Amniotic stem cell (primary cell): ENCODE measurements around the gene CTSV.
"Not testable (repeated sequence)": the region's sequence is repeated elsewhere in the genome, so short reads cannot be mapped to it uniquely, and the experiment has no call there.

ENCODE experiments used
- DNase-seq: peaks from one replicate; lab custom pipeline; 2025; lab: John Stamatoyannopoulos, UW

Gene CTSV

DNA sequence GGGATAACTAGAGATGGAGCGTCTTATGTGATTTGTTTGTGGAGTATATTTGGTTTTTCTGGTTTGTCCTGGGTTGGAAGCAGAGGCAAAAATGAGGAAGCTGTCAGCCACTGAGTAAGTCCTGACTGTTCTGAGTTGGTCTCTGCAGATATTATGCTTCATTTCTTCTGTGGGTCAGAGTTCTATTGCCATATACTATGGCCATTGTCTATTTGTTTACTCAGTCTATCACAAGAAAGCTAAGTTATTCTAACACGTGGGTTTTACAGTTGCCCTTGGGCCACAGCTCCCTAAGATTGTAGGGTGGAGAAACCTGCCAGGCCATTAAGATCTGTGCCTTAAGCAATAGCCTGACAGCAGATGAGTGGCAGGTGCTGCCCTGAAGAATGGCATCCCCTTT, 3.0 kb upstream of the CTSV start:
- no peak for DNase-seq

DNA sequence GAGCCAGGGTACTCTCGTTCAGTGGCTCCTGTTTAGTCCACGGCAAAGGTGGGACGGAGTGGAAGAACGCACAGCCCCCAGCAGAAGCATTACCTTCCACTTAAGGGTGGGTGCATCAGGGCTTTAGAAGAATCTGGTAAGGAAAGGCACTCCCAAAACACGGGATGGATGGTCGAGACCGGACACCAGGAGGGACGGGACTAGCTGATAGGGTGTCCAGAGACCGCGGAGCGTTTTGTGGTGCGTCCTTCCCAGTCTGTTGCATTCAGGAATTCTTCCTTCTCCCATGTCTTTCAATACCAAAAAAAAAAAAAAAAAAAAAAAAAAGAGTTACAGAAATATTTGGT, 545 bp upstream of the CTSV start:
- DNase-seq: peak; percentile 1

DNA sequence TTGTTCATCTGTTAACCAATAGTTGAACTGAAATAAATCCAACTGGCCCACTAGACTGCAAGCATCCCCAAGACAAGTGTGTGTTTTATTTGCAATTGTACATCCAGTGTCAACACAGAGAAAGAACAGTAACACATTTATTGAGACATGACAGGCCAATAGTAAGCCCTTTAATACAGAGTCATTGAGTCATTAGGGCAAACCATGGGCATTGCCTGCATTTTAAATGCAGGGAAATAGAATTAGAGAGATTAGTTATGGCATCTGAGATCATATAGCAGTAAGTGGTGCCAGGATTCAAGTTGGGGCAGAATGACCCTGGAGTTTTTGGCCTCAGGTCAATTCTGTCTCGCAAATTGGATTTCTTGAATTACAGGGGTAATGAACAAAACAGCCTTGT, 15.4 kb downstream of the CTSV start:
- DNase-seq: not testable (repeated sequence)

DNA sequence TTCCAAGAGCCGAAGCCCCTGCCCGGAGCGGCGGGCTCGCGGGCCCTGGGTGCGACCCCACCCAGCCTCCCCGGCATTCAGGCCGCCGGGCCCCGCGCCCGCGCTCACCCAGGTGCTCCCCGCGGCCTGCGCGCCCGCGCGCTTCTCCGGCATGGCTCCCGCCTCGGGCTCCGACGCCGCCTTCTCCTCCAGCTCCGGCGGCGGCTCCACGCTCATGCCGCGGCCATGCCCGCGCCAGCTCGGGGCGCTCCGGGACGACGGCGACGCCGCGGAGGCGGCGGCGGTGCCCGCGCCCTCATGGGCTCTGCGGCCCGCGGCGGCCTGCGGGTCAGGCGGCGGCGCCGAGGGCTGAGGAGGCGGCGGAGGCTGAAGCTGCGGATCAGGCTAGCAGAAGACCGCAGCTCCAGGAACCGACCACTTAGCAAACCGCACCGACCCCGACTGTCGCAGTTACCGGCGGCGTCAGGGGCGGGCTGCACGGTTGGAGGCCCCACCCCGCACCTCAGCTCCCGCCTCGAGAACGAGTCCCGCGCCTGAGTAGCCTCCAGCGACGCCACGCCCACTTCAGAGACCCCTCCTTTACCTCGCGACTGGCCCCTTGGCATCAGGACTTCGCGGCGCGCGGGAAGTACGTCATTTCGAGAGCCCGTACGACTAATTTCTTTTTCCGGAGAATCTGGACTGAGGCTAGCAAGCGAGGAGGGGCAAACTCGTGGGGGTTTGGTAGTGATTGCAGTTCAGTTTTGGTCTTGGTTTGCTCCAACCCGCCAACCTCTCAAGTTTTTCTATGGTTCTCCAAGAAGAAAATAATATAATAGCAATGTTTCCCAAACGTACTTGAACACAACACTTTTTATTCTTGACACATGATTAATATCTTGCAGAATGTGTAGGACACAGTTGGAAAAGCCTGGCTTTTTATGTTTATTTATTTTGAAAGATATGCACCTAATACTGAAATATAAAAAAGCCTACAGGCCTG, 25.5 kb downstream of the CTSV start:
- DNase-seq: peak; percentile 45

DNA sequence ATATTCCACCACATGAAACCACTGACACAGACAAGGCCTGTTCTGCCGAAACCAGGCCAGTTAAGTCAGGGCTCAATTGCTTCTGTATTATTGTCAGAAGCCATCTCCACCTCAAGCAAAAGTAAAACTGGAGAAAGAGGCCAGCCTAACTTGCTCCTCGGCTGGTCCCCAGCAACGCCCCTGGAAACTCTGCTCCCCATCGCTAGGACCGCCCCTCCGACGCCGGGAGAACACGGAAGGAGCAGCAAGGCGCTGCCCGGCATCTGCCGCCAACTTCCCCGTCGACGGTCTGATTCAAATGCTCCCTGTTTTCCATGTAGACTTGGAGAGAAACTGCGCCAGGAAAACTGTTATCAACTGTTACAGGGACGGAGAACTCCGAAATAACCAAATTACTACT, 26.3 kb downstream of the CTSV start:
- DNase-seq: not testable (repeated sequence)

DNA sequence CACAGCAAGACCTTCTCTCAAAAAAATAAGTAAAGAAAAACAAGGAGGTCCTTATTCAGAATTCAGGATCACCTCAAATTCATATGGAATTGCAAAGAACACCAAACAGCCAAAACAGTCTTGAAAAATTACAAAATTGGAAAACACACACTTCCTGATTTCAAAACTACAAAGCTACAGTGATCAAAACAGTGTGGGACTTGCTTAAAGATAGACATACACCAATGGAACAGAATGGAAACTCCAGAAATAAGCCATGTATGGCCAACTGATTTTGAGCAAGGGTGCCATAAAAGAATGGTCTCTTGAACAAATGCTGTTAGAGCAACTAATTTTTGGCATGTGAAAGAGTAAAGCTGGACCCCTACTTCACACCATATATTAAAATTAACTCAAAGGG, 36.7 kb downstream of the CTSV start:
- not testable (repeated sequence) for DNase-seq

DNA sequence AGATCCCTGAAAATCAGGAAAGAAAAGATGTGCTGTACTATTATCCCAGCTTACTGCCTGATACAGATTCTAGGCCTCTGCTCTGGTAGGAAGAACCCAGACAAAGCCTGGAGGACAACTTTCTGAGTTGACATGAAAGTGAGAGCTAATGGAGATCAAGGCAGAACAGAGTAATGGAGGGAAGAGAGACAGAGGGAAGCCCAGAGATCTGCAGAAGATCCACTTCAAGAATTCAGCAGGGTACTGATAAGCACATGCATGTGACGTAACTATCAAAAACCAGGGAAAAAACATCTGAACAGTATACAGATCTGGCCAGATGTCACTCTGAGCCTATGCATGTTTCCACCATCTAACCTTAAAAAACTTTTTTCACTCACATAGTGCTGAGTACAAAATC, 37.6 kb downstream of the CTSV start:
- DNase-seq: not testable (repeated sequence)

DNA sequence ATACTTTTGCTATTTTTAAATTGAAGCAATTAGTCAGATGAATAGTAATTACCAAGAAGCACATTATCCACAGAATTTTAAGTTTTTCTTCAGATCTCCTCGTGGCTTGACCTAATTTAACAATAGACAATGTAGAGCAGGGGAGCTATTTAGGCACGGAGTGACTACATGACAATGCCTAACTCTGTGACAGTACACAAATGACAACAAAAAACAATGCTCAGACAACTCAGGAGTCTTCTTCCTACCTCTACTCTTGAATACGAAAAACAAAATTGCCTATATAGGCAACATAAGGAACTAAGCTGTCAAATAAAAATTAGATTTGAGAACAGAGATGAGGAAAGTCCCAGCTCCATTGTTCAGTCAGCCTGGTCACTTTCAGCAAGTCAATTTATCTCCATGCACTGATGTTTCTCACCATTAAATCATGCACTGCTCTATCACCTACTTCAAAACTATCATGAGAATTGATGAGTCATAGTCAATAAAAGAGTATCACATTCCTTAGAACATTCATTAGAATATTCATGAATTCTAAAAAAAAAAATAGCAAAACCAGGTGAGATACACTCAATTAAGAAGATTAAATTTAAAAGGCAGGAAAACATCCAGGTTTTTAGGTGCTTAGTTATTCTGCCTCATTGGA, 38.7 kb downstream of the CTSV start:
- DNase-seq: not testable (repeated sequence)

DNA sequence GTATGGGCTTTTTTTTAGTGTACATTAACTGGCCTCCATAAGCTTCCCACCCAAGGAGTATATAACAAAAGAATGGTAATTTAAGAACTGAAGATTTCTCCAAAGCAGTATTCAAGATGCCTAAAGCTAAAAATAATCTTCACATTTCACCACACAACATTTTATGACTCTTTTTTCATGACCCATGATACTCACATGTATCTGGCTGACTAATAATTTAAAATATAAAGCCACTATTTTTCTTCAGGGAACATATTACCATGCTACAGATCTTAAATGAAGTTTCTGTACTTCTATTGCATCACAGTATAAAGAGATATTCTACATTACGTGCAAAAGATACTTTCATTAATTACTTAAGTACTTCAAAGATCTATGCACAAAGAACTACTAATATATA, 39.2 kb downstream of the CTSV start:
- not testable (repeated sequence) for DNase-seq

DNA sequence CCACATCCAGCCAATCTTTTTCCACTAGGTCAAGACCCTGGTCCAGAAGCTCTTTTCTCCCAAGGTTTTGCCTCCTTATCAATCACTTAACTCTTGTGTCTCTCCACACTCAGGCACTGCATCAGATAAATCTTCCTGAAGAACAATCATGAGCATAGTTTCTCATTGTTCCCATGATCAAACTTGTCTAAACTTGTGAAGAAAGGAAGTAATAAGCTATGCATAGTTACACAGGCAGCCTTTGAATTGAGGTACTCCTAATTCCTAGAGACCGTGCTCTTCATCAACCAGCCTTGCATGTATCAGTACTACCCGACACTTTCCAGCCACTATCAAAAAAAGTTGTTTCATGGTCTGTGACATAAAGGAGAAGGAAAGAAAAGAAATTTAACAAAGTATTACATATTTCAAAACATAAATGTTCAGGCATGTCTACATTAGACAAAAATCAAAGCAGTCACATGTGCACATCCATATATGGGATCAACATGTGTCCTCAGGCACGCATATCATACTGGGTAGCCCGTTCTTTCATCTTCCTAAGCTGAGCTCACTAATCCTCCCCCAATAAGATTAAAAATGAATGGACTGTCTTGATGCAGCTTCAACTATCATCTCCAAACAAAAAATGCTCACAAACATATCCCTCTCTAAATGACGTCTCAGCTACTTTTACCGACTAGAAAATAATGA, 41.8 kb downstream of the CTSV start:
- not testable (repeated sequence) for DNase-seq

DNA sequence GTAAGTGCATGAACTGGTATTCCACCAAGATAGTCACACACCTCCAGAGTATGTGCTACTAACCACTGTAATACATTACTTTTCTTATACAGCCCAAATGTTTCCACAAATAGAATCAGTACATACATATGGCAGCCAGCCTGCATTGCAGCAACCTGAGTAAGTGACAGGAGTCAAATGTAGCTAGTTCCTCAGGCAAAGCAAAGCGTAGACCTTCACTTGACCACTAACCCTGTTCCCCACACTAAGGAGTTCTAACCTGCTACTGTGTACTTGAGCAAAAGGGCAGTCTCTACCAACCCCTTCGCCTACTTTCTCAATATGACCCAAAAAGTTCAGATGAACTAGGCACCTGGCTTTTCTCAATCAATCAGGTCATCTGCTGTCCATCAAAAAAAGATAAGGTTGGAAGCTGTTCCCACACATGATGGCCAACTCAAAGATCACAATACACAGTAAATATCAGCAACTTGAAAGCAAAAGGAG, 44.4 kb downstream of the CTSV start:
- not testable (repeated sequence) for DNase-seq

DNA sequence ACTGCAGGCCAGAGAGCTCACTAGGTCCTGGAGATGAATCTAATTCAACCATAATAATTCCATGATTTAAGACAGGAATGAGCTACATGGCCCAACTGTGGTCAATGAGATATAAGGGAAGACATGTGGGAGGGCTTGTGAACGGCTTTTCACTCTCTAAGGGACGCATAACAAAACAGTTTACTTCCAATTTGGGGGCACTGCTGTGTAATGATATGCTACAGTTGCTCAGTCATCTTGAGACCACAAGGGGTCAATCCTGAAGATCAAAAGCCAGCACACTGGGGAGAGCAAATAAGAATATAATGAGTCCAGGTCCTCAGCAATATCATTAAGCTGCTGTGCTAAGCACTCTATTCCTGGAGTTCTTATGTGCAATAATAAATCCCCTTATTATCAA, 46.6 kb downstream of the CTSV start:
- not testable (repeated sequence) for DNase-seq

DNA sequence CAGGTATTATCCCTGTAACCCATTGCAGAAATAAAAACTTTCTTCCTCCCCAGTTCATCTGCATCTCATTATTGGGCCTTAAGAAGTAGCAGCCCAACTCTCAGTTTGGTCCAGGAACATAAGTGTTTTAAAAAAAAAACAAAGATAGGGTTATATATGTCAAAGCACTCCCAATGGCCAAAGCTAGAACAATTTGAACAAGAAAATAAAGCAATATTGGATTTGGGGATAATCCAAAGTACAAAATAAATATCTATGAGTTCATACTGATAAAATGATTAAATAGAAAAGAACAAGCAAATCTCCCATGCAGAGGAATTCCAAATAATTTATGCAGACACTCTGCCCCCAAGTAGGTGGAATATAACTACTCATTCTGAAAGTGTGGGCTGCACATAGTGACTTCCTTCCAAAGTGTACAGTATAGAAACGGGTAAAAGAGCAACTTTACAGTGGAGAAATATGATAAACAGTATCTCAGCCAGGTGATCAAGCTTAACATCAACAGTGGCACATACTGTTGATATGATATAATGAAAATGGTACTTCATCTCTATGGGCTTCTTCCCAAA, 49.1 kb downstream of the CTSV start:
- DNase-seq: not testable (repeated sequence)

DNA sequence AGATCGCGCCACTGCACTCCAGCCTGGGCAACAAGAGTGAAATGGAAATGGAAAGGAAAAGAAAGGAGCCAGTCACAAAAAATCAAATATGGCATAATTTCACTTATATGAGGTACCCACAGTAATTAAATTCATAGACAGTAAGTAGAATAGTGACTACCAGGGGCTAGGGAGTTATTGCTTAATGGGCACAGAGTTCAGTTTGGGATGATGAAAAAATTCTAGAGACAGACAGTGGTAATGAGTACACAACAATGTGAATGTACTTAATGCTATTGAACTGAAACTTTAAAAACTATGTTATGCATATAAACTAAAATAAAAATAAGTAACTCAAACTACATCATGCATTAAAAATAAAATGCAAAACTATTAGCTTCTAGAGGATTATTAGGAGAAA, 54.1 kb downstream of the CTSV start:
- not testable (repeated sequence) for DNase-seq

DNA sequence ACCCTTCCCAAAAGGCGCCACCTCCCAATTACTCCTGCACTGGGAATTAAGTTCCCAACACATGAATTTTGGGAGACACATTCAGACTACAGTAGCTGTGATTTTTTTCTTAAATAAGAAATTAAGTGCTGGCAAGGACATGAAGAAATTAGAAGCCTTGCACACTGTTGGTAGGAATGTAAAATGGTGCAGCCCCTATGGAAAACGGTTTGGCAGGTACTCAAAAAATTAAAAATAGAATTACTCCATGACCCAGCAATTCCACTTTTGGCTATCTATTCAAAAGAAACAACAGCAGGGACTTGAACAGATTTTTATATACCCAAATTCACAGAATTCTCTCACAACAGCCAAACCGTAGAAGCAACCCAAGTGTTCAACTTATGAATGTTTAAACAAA, 54.8 kb downstream of the CTSV start:
- DNase-seq: not testable (repeated sequence)

DNA sequence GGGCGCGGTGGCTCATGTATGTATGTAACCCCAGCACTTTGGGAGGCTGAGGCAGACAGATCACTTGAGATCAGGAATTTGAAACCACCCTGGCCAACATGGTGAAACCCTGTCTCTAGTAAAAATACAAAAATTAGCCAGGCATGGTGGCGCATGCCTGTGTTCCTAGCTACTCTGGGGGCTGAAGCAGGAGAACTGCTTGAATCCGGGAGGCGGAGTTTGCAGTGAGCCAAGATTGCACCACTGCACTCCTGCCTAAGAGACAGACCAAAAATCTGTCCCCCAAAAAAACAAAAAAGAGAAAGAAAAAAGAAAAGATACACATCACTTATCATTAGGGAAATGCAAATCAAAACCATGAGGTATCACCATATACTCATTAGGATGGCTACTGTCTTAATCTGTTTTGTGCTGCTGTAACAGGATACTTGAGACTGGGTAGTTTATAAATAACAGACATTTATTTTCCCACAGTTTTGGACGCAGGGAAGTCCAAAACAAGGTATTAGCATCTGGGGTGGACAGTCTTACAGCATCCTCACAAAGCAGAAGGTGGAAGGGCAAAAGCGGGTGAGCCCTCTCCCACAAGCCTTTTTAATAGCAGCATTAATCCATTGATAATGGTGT, 55.3 kb downstream of the CTSV start:
- not testable (repeated sequence) for DNase-seq
